ENCODE results near the gene PPP6R3. TPM values are rescaled to one million over a fixed set of nuclear protein-coding genes. Genes with fewer than 3 reads are reported as not detected.

The PPP6R3 gene
- 100 to 1,000 TPM; 104 to 169 (median 118) TPM for total RNA-seq

GRCh38 chr11:68460741-68461574 is at the start of gene PPP6R3:
Gene PPP6R3 (plus strand): TSS chr11:68460752. CDS start chr11:68537665, 76,913 bp downstream.
- no peak for TF ChIP-seq CTCF (IDR thresholded peaks at IDR 0.05; ENCODE audit: low read depth)

GRCh38 chr11:68411501-68411991 is 49.0 kb upstream of the PPP6R3 start:
- TF ChIP-seq CTCF (IDR thresholded peaks at IDR 0.05; ENCODE audit: low read depth) = no peak

- TF ChIP-seq CTCF (IDR thresholded peaks at IDR 0.05; ENCODE audit: low read depth) = no peak
Measured at GRCh38 chr11:68412593-68413475, 47.7 kb upstream of the PPP6R3 start.

GRCh38 chr11:68413591-68413999 is 47.0 kb upstream of the PPP6R3 start:
- no peak for TF ChIP-seq CTCF (IDR thresholded peaks at IDR 0.05; ENCODE audit: low read depth)

- TF ChIP-seq CTCF (IDR thresholded peaks at IDR 0.05; ENCODE audit: low read depth) = no peak
Measured at GRCh38 chr11:68414496-68415221, 45.9 kb upstream of the PPP6R3 start.

- no peak for TF ChIP-seq CTCF (IDR thresholded peaks at IDR 0.05; ENCODE audit: low read depth)
Measured at GRCh38 chr11:68416070-68416578, 44.4 kb upstream of the PPP6R3 start.
